ENCODE measurements around the gene NEBL.

DNA sequence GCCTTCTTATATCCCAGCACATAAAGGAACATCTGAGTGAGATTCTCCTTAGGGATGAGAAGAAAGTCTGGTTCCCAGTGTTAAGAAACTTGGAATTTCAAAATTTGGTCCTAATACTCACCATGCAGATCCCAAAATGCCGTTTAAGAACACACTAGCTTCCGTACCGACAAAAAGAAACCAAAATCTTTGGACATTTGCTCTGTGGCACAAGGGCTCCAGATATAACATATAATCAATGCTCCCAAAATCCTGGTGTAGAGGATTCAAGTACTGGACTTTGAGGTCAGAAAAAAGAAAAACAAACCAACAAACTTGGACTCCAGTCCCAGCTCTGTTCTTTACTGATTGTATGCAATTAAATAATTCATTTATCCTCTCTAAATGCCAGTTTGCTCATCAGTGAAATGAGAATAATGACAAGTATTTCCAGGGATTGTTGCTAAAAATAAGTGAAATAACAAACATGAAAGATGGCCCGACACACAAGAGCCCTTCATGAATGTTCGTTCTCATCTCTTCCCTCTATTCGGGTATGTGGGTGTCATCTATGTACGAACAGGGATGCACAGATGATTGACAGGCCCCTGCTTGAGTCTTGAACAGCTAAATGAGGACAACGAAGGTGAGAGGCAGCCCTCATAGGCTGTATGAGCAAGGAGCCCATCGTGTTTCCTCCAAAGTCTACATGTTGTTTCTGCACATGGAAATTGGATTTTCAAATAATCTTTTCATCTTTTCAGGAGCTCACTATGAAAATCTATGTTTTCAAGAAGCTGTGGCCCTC, 48.6 kb upstream of the NEBL start:
- TF ChIP-seq, protein P1, sequence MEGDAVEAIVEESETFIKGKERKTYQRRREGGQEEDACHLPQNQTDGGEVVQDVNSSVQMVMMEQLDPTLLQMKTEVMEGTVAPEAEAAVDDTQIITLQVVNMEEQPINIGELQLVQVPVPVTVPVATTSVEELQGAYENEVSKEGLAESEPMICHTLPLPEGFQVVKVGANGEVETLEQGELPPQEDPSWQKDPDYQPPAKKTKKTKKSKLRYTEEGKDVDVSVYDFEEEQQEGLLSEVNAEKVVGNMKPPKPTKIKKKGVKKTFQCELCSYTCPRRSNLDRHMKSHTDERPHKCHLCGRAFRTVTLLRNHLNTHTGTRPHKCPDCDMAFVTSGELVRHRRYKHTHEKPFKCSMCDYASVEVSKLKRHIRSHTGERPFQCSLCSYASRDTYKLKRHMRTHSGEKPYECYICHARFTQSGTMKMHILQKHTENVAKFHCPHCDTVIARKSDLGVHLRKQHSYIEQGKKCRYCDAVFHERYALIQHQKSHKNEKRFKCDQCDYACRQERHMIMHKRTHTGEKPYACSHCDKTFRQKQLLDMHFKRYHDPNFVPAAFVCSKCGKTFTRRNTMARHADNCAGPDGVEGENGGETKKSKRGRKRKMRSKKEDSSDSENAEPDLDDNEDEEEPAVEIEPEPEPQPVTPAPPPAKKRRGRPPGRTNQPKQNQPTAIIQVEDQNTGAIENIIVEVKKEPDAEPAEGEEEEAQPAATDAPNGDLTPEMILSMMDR (IDR thresholded peaks at IDR 0.05 in 2 of 3, conservative IDR thresholded peaks at IDR 0.05 in 1 of 3; ENCODE audit: borderline replicate concordance in 1 of 3, insufficient read depth in 1 of 3, low read depth in 2 of 3, low read length in 2 of 3) = no peak
- TF ChIP-seq POLR2A (IDR thresholded peaks at IDR 0.05; ENCODE audit: borderline replicate concordance, extremely low read depth, insufficient read depth, insufficient read length) = no peak
- no peak for TF ChIP-seq ZFX (IDR thresholded peaks at IDR 0.05)
- TF ChIP-seq JUND (IDR thresholded peaks at IDR 0.05) = no peak

Measured in HCT116 (cell line).